ENCODE data around the gene LMNA. TPM values are rescaled to one million over a fixed set of nuclear protein-coding genes. Genes with fewer than 3 reads are reported as not detected.

Gene LMNA
- total RNA-seq, 1 experiment from 2014 or later: 580 TPM

GRCh38 chr1:156155756-156156510 is 41.4 kb downstream of the LMNA start:
- CTCF ChIA-PET: no interaction called here
- H3K27ac ChIP-seq: no peak overlapping the region

DNA sequence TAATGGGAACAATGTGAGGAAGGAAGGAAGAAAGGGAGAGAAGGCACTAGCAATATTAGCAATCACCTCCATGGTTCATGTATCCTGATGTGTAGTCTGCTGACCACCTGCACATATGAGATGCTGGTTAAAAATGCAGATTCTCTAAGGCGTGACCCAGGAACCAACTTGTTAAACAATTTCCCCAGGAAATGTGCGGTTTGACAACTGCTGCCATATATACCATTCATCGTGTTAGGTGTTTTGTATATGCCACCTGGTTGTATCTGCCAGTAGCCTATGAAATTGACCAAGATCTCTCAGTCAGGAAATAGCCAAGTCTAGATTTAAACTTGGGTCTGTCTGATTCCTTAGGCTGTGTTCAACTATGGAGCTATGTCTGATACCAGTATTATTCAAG is 43.0 kb downstream of the LMNA start:
- no peak overlapping the region for H3K27ac ChIP-seq
- no peaks in the 10 kb centered on the region for H3K27me3 ChIP-seq (ENCODE audit: insufficient read depth, low read depth)
- peaks cover 15% of the 10 kb centered on the region for H3K4me1 ChIP-seq (replicated peaks; ENCODE audit: insufficient read depth)
- no peaks in the 10 kb centered on the region for H4K20me1 ChIP-seq (ENCODE audit: insufficient read depth)
- BruUV-seq (replicated peaks): no TSS peak
- ChIA-PET POLR2A (ENCODE audit: unreplicated experiment) (no interaction called here), CTCF (no interaction called here)
- H2AFZ ChIP-seq: no peak overlapping the region
- TF ChIP-seq EZH2 (IDR thresholded peaks at IDR 0.05; ENCODE audit: low read depth): no peak
- TF ChIP-seq CTCF (conservative IDR thresholded peaks at IDR 0.05): no peak
- H3K79me2 ChIP-seq (ENCODE audit: low read depth): no peaks in the 10 kb centered on the region
- intact Hi-C loops (cut with micrococcal nuclease; ENCODE audit: unreplicated experiment): no loop called here
- H3K9me3 ChIP-seq (ENCODE audit: insufficient read depth, low read depth): no peaks in the 10 kb centered on the region
- no peak overlapping the region for H3K4me3 ChIP-seq
- no peak for DNase-seq
- no peaks in the 10 kb centered on the region for H3K9me2 ChIP-seq (ENCODE audit: insufficient read depth)
- H3F3A ChIP-seq (ENCODE audit: insufficient read depth, low read depth): no peaks in the 10 kb centered on the region; the same call in 1 of the 2 replicates
- no peaks in the 10 kb centered on the region for H3K36me3 ChIP-seq (ENCODE audit: low read depth)
- no peak overlapping the region for H3K4me2 ChIP-seq

More at GRCh38 chr1:156155756-156156510, 41.4 kb downstream of the LMNA start:
- Histone ChIP-seq H3K4me3 (no peak overlapping the region), H3K9me2 (ENCODE audit: insufficient read depth) (no peaks in the 10 kb centered on the region), H2AFZ (no peak overlapping the region), H3K27me3 (ENCODE audit: insufficient read depth, low read depth) (no peaks in the 10 kb centered on the region), H3K79me2 (ENCODE audit: low read depth) (no peaks in the 10 kb centered on the region), H3K4me2 (no peak overlapping the region), H3K36me3 (ENCODE audit: low read depth) (no peaks in the 10 kb centered on the region), H4K20me1 (ENCODE audit: insufficient read depth) (no peaks in the 10 kb centered on the region), H3K4me1 (replicated peaks; ENCODE audit: insufficient read depth) (peaks cover 15% of the 10 kb centered on the region), H3F3A (ENCODE audit: insufficient read depth, low read depth) (no peaks in the 10 kb centered on the region; the same call in 1 of the 2 replicates), H3K9me3 (ENCODE audit: insufficient read depth, low read depth) (no peaks in the 10 kb centered on the region)
- intact Hi-C loops (cut with micrococcal nuclease; ENCODE audit: unreplicated experiment): no loop called here
- BruUV-seq (replicated peaks): no TSS peak
- TF ChIP-seq EZH2 (IDR thresholded peaks at IDR 0.05; ENCODE audit: low read depth) (no peak), CTCF (conservative IDR thresholded peaks at IDR 0.05) (no peak)
- POLR2A ChIA-PET (ENCODE audit: unreplicated experiment): no interaction called here
- no peak for DNase-seq

- intact Hi-C loops (cut with micrococcal nuclease; ENCODE audit: unreplicated experiment): no loop called here
- POLR2A ChIA-PET (ENCODE audit: unreplicated experiment): no interaction called here
Observed at GRCh38 chr1:156157966-156158365, 43.5 kb downstream of the LMNA start.

More at GRCh38 chr1:156157966-156158365, 43.5 kb downstream of the LMNA start:
- no peak for TF ChIP-seq CTCF (conservative IDR thresholded peaks at IDR 0.05)
- TF ChIP-seq EZH2 (IDR thresholded peaks at IDR 0.05; ENCODE audit: low read depth): no peak
- Histone ChIP-seq H3K79me2 (ENCODE audit: low read depth) (no peaks in the 10 kb centered on the region), H3K4me3 (no peak overlapping the region), H3F3A (ENCODE audit: insufficient read depth, low read depth) (no peaks in the 10 kb centered on the region; the same call in 1 of the 2 replicates), H4K20me1 (ENCODE audit: insufficient read depth) (no peaks in the 10 kb centered on the region), H3K36me3 (ENCODE audit: low read depth) (no peaks in the 10 kb centered on the region), H3K27ac (no peak overlapping the region), H3K4me1 (replicated peaks; ENCODE audit: insufficient read depth) (peaks cover 10% of the 10 kb centered on the region), H3K9me2 (ENCODE audit: insufficient read depth) (no peaks in the 10 kb centered on the region), H3K9me3 (ENCODE audit: insufficient read depth, low read depth) (no peaks in the 10 kb centered on the region), H2AFZ (no peak overlapping the region), H3K4me2 (no peak overlapping the region), H3K27me3 (ENCODE audit: insufficient read depth, low read depth) (no peaks in the 10 kb centered on the region)
- BruUV-seq (replicated peaks): no TSS peak
- DNase-seq: no peak
- CTCF ChIA-PET: no interaction called here

All from PC-9 (cell line).